DND-41 (cell line): ENCODE data around the gene CCNC.

Experiments
- ATAC-seq: fragments of 200-7000 bp; cut with Tn5 transposase; 3 replicates; pipeline ENCODE4 v1.9.1; 2021; ENCODE audit warnings: low read depth; ENCODE audit not compliant: insufficient read depth
- DNase-seq: peaks from one replicate; pipeline ENCODE4 v3.0.0-alpha.2; 2020
- H2AFZ ChIP-seq: 2 replicates; pipeline ENCODE4 v1.6.0; 2012; ENCODE audit warnings: low read depth, low read length
- H3K27ac ChIP-seq: 2 replicates; pipeline ENCODE4 v1.5.1; 2012; ENCODE audit warnings: low read length, inconsistent platforms
- H3K27me3 ChIP-seq: fragments of 200-600 bp; sonication (generic); 2 replicates; pipeline ENCODE4 v1.6.0; 2012; ENCODE audit warnings: low read length, mild to moderate bottlenecking, inconsistent platforms; ENCODE audit not compliant: insufficient read depth, poor library complexity
- H3K36me3 ChIP-seq: 2 replicates; pipeline ENCODE4 v1.5.1; 2012; ENCODE audit warnings: low read length, inconsistent platforms; ENCODE audit not compliant: insufficient read depth
- H3K4me1 ChIP-seq: 2 replicates; pipeline ENCODE4 v1.5.1; 2012; ENCODE audit warnings: mild to moderate bottlenecking, low read length; ENCODE audit not compliant: insufficient read depth
- H3K4me2 ChIP-seq: 2 replicates; pipeline ENCODE4 v1.6.0; 2012; ENCODE audit warnings: mild to moderate bottlenecking, moderate library complexity, low read length, inconsistent platforms; ENCODE audit not compliant: insufficient read depth
- H3K4me3 ChIP-seq, 2 experiments: fragments of 200-600 bp in 1 of 2; shearing (Covaris generic) in 1 of 2; 2 replicates each; pipeline ENCODE4 v1.5.1; 2012 to 2016; ENCODE audit warnings: inconsistent platforms in 2 of 2, low read length in 2 of 2, mild to moderate bottlenecking in 2 of 2, low read depth in 1 of 2, moderate library complexity in 1 of 2
- H3K79me2 ChIP-seq: 2 replicates; pipeline ENCODE4 v1.6.0; 2012; ENCODE audit warnings: low read length, inconsistent platforms; ENCODE audit not compliant: insufficient read depth
- H3K9ac ChIP-seq: 2 replicates; pipeline ENCODE4 v1.6.0; 2012; ENCODE audit warnings: low read depth, mild to moderate bottlenecking, inconsistent platforms, low read length, moderate library complexity
- H3K9me3 ChIP-seq: 2 replicates; pipeline ENCODE4 v1.5.1; 2012; ENCODE audit warnings: low read length, moderate library complexity, mild to moderate bottlenecking, inconsistent platforms; ENCODE audit not compliant: insufficient read depth, severe bottlenecking
- H4K20me1 ChIP-seq: 2 replicates; pipeline ENCODE4 v1.6.0; 2012; ENCODE audit warnings: low read length; ENCODE audit not compliant: insufficient read depth
- EZH2 ChIP-seq: IDR thresholded peaks from 3 replicates; pipeline ENCODE4 v1.6.1; 2012; ENCODE audit warnings: borderline replicate concordance, low read depth, mild to moderate bottlenecking, moderate library complexity, low read length, inconsistent platforms; ENCODE audit not compliant: severe bottlenecking
- TF ChIP-seq, protein P1 (sequence below): IDR thresholded peaks from 2 replicates; pipeline ENCODE4 v1.5.1; 2012; ENCODE audit warnings: borderline replicate concordance, low read length, moderate library complexity, mild to moderate bottlenecking; ENCODE audit not compliant: poor library complexity, severe bottlenecking; ENCODE audit errors: extremely low read depth

CCNC gene

DNA sequence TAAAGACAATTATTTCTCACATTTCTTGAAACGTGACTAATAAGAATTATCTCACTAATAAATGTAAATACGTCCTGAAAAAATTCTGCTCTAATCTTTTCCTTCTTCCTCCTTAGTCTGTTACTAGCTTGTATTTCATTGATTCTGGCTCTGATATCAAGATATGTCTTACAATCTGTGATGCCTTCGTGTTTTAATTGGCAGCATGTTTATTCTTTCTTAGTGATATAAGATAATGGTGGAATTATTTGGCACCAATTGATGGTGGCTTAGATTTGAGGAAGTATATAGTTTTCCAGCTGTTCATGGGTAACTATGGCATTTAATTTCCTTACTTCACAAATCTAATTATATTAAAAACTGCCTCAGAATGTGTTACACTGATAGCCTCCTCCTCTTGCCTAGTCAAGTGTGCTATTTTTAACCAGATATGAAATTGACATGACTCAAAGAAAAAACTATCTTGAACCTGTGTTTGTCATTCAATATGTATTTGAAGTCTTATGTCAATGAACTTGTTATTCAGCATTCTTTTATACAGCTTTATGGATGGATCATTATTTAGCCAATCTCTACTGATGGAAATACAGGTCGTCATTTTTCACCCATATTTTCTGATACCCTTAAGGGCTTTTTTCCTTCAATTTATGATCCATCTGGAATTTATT is 5.3 kb downstream of the CCNC start:
- H3K4me2 ChIP-seq, result no peak overlapping the region
- H3K4me1 ChIP-seq, result peaks cover 19% of the 10 kb centered on the region
- H2AFZ ChIP-seq, result no peak overlapping the region
- H3K27me3 ChIP-seq, result no peaks in the 10 kb centered on the region
- no peak for TF ChIP-seq EZH2
- TF ChIP-seq, protein P1, sequence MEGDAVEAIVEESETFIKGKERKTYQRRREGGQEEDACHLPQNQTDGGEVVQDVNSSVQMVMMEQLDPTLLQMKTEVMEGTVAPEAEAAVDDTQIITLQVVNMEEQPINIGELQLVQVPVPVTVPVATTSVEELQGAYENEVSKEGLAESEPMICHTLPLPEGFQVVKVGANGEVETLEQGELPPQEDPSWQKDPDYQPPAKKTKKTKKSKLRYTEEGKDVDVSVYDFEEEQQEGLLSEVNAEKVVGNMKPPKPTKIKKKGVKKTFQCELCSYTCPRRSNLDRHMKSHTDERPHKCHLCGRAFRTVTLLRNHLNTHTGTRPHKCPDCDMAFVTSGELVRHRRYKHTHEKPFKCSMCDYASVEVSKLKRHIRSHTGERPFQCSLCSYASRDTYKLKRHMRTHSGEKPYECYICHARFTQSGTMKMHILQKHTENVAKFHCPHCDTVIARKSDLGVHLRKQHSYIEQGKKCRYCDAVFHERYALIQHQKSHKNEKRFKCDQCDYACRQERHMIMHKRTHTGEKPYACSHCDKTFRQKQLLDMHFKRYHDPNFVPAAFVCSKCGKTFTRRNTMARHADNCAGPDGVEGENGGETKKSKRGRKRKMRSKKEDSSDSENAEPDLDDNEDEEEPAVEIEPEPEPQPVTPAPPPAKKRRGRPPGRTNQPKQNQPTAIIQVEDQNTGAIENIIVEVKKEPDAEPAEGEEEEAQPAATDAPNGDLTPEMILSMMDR, result no peak
- no peak overlapping the region for H3K9ac ChIP-seq
- no peak for DNase-seq
- ATAC-seq, result no peak
- no peak overlapping the region for H3K27ac ChIP-seq
- H3K4me3 ChIP-seq, result no peak overlapping the region
- peaks cover 84% of the 10 kb centered on the region for H3K79me2 ChIP-seq
- peaks cover 16% of the 10 kb centered on the region; the same call in 1 of the 2 replicates for H4K20me1 ChIP-seq
- peaks cover 31% of the 10 kb centered on the region for H3K36me3 ChIP-seq
- H3K9me3 ChIP-seq, result no peaks in the 10 kb centered on the region

DNA sequence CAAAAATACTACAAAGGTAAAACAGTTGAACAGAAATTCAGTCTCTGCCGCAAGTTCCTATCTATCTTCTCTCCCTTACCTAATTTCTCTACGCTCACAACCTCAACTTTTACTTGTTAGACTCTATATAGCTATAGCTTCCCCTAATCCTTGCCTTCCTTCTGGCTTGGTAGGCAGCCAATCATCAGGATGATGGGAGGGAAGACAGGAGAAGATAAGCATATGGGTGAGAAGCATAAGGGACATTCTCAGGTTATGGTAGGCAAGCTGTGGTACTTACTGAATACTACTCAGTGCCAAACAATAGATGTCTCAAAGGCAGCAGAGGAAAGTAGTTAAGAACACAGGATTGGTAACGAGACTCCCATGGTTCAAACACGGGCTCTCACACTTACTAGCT is 7.8 kb downstream of the CCNC start:
- ATAC-seq, result no peak
- peaks cover 63% of the 10 kb centered on the region for H3K79me2 ChIP-seq
- TF ChIP-seq, protein P1, result no peak
- TF ChIP-seq EZH2, result no peak
- peaks cover 4% of the 10 kb centered on the region; the same call in 1 of the 2 replicates for H3K4me1 ChIP-seq
- H3K4me3 ChIP-seq, result no peak overlapping the region
- DNase-seq, result no peak
- peaks cover 13% of the 10 kb centered on the region; the same call in 1 of the 2 replicates for H4K20me1 ChIP-seq
- no peak overlapping the region for H3K9ac ChIP-seq
- no peaks in the 10 kb centered on the region for H3K9me3 ChIP-seq
- no peak overlapping the region for H2AFZ ChIP-seq
- H3K36me3 ChIP-seq, result peaks cover 55% of the 10 kb centered on the region
- no peak overlapping the region for H3K4me2 ChIP-seq
- H3K27ac ChIP-seq, result no peak overlapping the region
- no peaks in the 10 kb centered on the region for H3K27me3 ChIP-seq

DNA sequence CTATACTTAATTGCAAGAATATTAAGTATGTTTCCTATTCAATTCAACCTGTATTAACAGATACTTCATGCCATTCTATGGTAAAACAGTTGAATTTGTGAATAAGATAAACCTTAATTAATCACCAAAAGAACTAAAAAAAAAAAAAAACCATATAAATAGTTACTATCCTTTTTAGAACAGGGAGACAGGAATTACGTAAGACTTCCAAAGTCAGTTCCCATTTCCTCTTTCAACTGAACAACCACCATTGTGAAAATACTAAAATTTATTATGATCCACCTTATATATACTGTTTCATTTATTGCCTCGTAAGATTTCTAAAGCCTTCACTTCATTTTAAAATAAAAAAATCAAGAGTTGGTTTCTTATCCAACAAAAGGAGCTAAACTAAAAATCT is 9.4 kb downstream of the CCNC start:
- TF ChIP-seq, protein P1, result no peak
- TF ChIP-seq EZH2, result no peak
- DNase-seq (no peak), ATAC-seq (no peak)
- Histone ChIP-seq H3K27me3 (no peaks in the 10 kb centered on the region), H3K9ac (no peak overlapping the region), H3K36me3 (peaks cover 71% of the 10 kb centered on the region), H3K9me3 (no peaks in the 10 kb centered on the region), H3K79me2 (peaks cover 47% of the 10 kb centered on the region), H2AFZ (no peak overlapping the region), H3K4me2 (no peak overlapping the region), H4K20me1 (peaks cover 9% of the 10 kb centered on the region; the same call in 1 of the 2 replicates), H3K4me1 (no peaks in the 10 kb centered on the region), H3K4me3 (no peak overlapping the region), H3K27ac (no peak overlapping the region)
